BLaER1 treated with 17β-estradiol and CSF1 and Interleukin-3, amounts not matched to agents 10 nM and 100 nM (cell line): Measurements from ENCODE around the gene CDH15.

Experiments
- H3K27ac ChIP-seq, 11 experiments: shearing (Covaris generic); formaldehyde crosslinking; 2 replicates each; pipeline ENCODE4 v1.8.1; 2022
- H3K27me3 ChIP-seq, 11 experiments: shearing (Covaris generic); formaldehyde crosslinking; 2 replicates each; pipeline ENCODE4 v1.8.1; 2022
- H3K36me3 ChIP-seq, 11 experiments: shearing (Covaris generic); formaldehyde crosslinking; 2 replicates each; pipeline ENCODE4 v1.8.1; 2022
- H3K4me1 ChIP-seq, 10 experiments: shearing (Covaris generic); formaldehyde crosslinking; 2 replicates each; pipeline ENCODE4 v1.8.1; 2022
- H3K4me2 ChIP-seq, 11 experiments: shearing (Covaris generic); formaldehyde crosslinking; 2 replicates each; pipeline ENCODE4 v1.8.1; 2022
- H3K4me3 ChIP-seq, 10 experiments: shearing (Covaris generic); formaldehyde crosslinking; 2 replicates each; pipeline ENCODE4 v1.8.1; 2022
- H3K9ac ChIP-seq, 11 experiments: shearing (Covaris generic); formaldehyde crosslinking; 2 replicates each; pipeline ENCODE4 v1.8.1; 2022
- H3K9me3 ChIP-seq, 11 experiments: shearing (Covaris generic); formaldehyde crosslinking; replicated peaks in 1 of 11; 2 replicates each; pipeline ENCODE4 v1.8.1; 2022
- H4K20me1 ChIP-seq, 11 experiments: shearing (Covaris generic); formaldehyde crosslinking; 2 replicates each; pipeline ENCODE4 v1.8.1; 2022
- Cebpa-rat ChIP-seq, 11 experiments: shearing (Covaris generic); IDR thresholded peaks; 2 replicates each; pipeline ENCODE4 v1.8.1; 2022

The CDH15 gene

GRCh38 chr16:89219365-89219764 lies 47.8 kb downstream of the CDH15 start:
- TF ChIP-seq Cebpa-rat (IDR thresholded peaks at IDR 0.05), result no peak
- peaks cover 39 to 53% (median 48%) of the 10 kb centered on the region in 11 experiments for H3K36me3 ChIP-seq
- H3K9ac ChIP-seq, result peak overlapping the region in 7 of 11 experiments; percentile 10 to 52 (median 34); a peak in 9 of 22 replicates
- no peak overlapping the region for H3K4me3 ChIP-seq
- H3K4me2 ChIP-seq, result peak overlapping the region in 3 of 11 experiments; percentile 3 to 92 (median 81); a peak in 4 of 22 replicates
- H3K4me1 ChIP-seq, result peaks cover 12 to 32% (median 25%) of the 10 kb centered on the region in 10 experiments
- no peak overlapping the region for H3K27ac ChIP-seq
- H4K20me1 ChIP-seq, result peaks cover 0 to 37% (median 7%) of the 10 kb centered on the region in 11 experiments; a peak in 9 of 22 replicates
- no peaks in the 10 kb centered on the region for H3K27me3 ChIP-seq
- no peaks in the 10 kb centered on the region for H3K9me3 ChIP-seq

GRCh38 chr16:89221604-89222003 lies 50.1 kb downstream of the CDH15 start:
- Histone ChIP-seq H3K27me3 (no peaks in the 10 kb centered on the region), H3K36me3 (peaks cover 61 to 75% (median 70%) of the 10 kb centered on the region in 11 experiments), H4K20me1 (peaks cover 0 to 37% (median 7%) of the 10 kb centered on the region in 11 experiments; a peak in 9 of 22 replicates), H3K4me1 (peaks cover 9 to 21% (median 12%) of the 10 kb centered on the region in 10 experiments), H3K4me3 (no peak overlapping the region), H3K9ac (0 out of 22 replicates have a peak overlapping the region, but pooled peaks of 1 of the 11 experiments have one; percentile 0), H3K27ac (no peak overlapping the region), H3K9me3 (peaks cover 6 to 17% (median 11%) of the 10 kb centered on the region in 11 experiments), H3K4me2 (no peak overlapping the region)
- TF ChIP-seq Cebpa-rat (IDR thresholded peaks at IDR 0.05), result no peak

GRCh38 chr16:89222931-89223330 lies 51.4 kb downstream of the CDH15 start:
- TF ChIP-seq Cebpa-rat (IDR thresholded peaks at IDR 0.05), result no peak
- Histone ChIP-seq H3K27me3 (no peaks in the 10 kb centered on the region), H3K9ac (no peak overlapping the region), H3K9me3 (peaks cover 19 to 31% (median 24%) of the 10 kb centered on the region in 11 experiments), H3K4me2 (no peak overlapping the region), H3K36me3 (peaks cover 74 to 88% (median 84%) of the 10 kb centered on the region in 11 experiments), H3K27ac (no peak overlapping the region), H3K4me1 (peaks cover 4 to 17% (median 8%) of the 10 kb centered on the region in 10 experiments), H4K20me1 (peaks cover 0 to 35% (median 7%) of the 10 kb centered on the region in 11 experiments; a peak in 9 of 22 replicates), H3K4me3 (no peak overlapping the region)

GRCh38 chr16:89224665-89225064 lies 53.1 kb downstream of the CDH15 start:
- peaks cover 35 to 48% (median 42%) of the 10 kb centered on the region in 11 experiments for H3K9me3 ChIP-seq
- peaks cover 91 to 100% (median 96%) of the 10 kb centered on the region in 11 experiments for H3K36me3 ChIP-seq
- H3K27me3 ChIP-seq, result no peaks in the 10 kb centered on the region
- no peak overlapping the region for H3K4me2 ChIP-seq
- H3K4me3 ChIP-seq, result no peak overlapping the region
- no peak overlapping the region for H3K9ac ChIP-seq
- H4K20me1 ChIP-seq, result peaks cover 0 to 17% (median 0%) of the 10 kb centered on the region in 11 experiments; a peak in 8 of 22 replicates
- TF ChIP-seq Cebpa-rat (IDR thresholded peaks at IDR 0.05), result no peak
- H3K4me1 ChIP-seq, result peaks cover 0 to under 1% (median 0%) of the 10 kb centered on the region in 10 experiments; a peak in 1 of 20 replicates
- no peak overlapping the region for H3K27ac ChIP-seq

- Histone ChIP-seq H4K20me1 (peaks cover 0 to 21% (median 4%) of the 10 kb centered on the region in 11 experiments; a peak in 8 of 22 replicates), H3K27me3 (no peaks in the 10 kb centered on the region), H3K4me3 (no peak overlapping the region), H3K9me3 (peaks cover 37 to 74% (median 65%) of the 10 kb centered on the region in 11 experiments), H3K4me1 (no peaks in the 10 kb centered on the region), H3K36me3 (peaks cover 91 to 100% (median 97%) of the 10 kb centered on the region in 11 experiments), H3K9ac (no peak overlapping the region), H3K27ac (no peak overlapping the region), H3K4me2 (no peak overlapping the region)
- TF ChIP-seq Cebpa-rat (IDR thresholded peaks at IDR 0.05), result no peak
These were observed 58.7 kb downstream of the CDH15 start for GRCh38 chr16:89230255-89230654.

- no peak overlapping the region for H3K9ac ChIP-seq
- TF ChIP-seq Cebpa-rat (IDR thresholded peaks at IDR 0.05), result no peak
- peaks cover 77 to 95% (median 89%) of the 10 kb centered on the region in 11 experiments for H3K36me3 ChIP-seq
- H3K4me2 ChIP-seq, result no peak overlapping the region
- no peaks in the 10 kb centered on the region for H3K4me1 ChIP-seq
- no peak overlapping the region for H3K27ac ChIP-seq
- no peak overlapping the region for H3K4me3 ChIP-seq
- H3K9me3 ChIP-seq, result peaks cover 23 to 58% (median 49%) of the 10 kb centered on the region in 11 experiments
- peaks cover 0 to 21% (median 4%) of the 10 kb centered on the region in 11 experiments; a peak in 8 of 22 replicates for H4K20me1 ChIP-seq
- H3K27me3 ChIP-seq, result no peaks in the 10 kb centered on the region
These were observed 60.6 kb downstream of the CDH15 start for GRCh38 chr16:89232107-89232506.

- H4K20me1 ChIP-seq, result peaks cover 0 to 21% (median 4%) of the 10 kb centered on the region in 11 experiments; a peak in 8 of 22 replicates
- no peak overlapping the region for H3K4me2 ChIP-seq
- H3K9me3 ChIP-seq, result peaks cover 5 to 41% (median 31%) of the 10 kb centered on the region in 11 experiments
- H3K9ac ChIP-seq, result no peak overlapping the region
- no peak for TF ChIP-seq Cebpa-rat (IDR thresholded peaks at IDR 0.05)
- H3K27me3 ChIP-seq, result no peaks in the 10 kb centered on the region
- H3K4me3 ChIP-seq, result no peak overlapping the region
- no peak overlapping the region for H3K27ac ChIP-seq
- H3K4me1 ChIP-seq, result no peaks in the 10 kb centered on the region
- peaks cover 60 to 77% (median 71%) of the 10 kb centered on the region in 11 experiments for H3K36me3 ChIP-seq
These were observed 62.3 kb downstream of the CDH15 start for GRCh38 chr16:89233678-89234490.

GRCh38 chr16:89237733-89238132 lies 66.2 kb downstream of the CDH15 start:
- no peak overlapping the region for H3K4me2 ChIP-seq
- TF ChIP-seq Cebpa-rat (IDR thresholded peaks at IDR 0.05), result no peak
- no peak overlapping the region for H3K27ac ChIP-seq
- peaks cover 0 to 12% (median 1%) of the 10 kb centered on the region in 11 experiments; a peak in 5 of 22 replicates for H3K9me3 ChIP-seq
- peaks cover 22 to 38% (median 33%) of the 10 kb centered on the region in 11 experiments for H3K36me3 ChIP-seq
- no peaks in the 10 kb centered on the region for H3K27me3 ChIP-seq
- no peaks in the 10 kb centered on the region for H4K20me1 ChIP-seq
- peaks cover 7 to 26% (median 16%) of the 10 kb centered on the region in 10 experiments; a peak in 18 of 20 replicates for H3K4me1 ChIP-seq
- H3K9ac ChIP-seq, result no peak overlapping the region
- H3K4me3 ChIP-seq, result no peak overlapping the region
